Measurements from ENCODE around the gene KRTAP5-11.

- TF ChIP-seq TSHZ2 (CRISPR knock-in tag; IDR thresholded peaks at IDR 0.05) (no peak), ZNF8 (CRISPR knock-in tag; IDR thresholded peaks at IDR 0.05) (no peak), BACH2 (CRISPR knock-in tag; IDR thresholded peaks at IDR 0.05; ENCODE audit: borderline replicate concordance) (no peak), TOX (CRISPR knock-in tag; IDR thresholded peaks at IDR 0.05; ENCODE audit: borderline replicate concordance) (no peak), ZC3H10 (CRISPR knock-in tag; IDR thresholded peaks at IDR 0.05) (no peak), ARNTL (CRISPR knock-in tag; IDR thresholded peaks at IDR 0.05; ENCODE audit: borderline replicate concordance, low read depth) (no peak), CSDC2 (CRISPR knock-in tag; IDR thresholded peaks at IDR 0.05) (no peak), SNAI2 (CRISPR knock-in tag; IDR thresholded peaks at IDR 0.05) (no peak), ZFP30 (CRISPR knock-in tag; IDR thresholded peaks at IDR 0.05) (no peak), GLIS3 (CRISPR knock-in tag; IDR thresholded peaks at IDR 0.05) (no peak), POU6F1 (CRISPR knock-in tag; IDR thresholded peaks at IDR 0.05; ENCODE audit: borderline replicate concordance, low read depth) (no peak), CSRNP3 (CRISPR knock-in tag; IDR thresholded peaks at IDR 0.05) (no peak), RARB (CRISPR knock-in tag; IDR thresholded peaks at IDR 0.05) (no peak)
Measured at GRCh38 chr11:71555508-71555907, 27.2 kb downstream of the KRTAP5-11 start.

All from SK-N-SH treated with all-trans-retinoic acid at 6 μM for 48 hours (cell line).